GM21786 (cell line): ENCODE measurements around the gene RFX4.
A peak's percentile ranks its signal among the peaks of the same experiment; 100 is the strongest.
"Not testable (repeated sequence)": the region's sequence is repeated elsewhere in the genome, so short reads cannot be mapped to it uniquely, and the experiment has no call there.

Source experiments
- ATAC-seq: cut with Tn5 transposase; IDR thresholded peaks from one replicate; pipeline ENCODE4 v1.9.1; 2021; ENCODE audit not compliant: unreplicated experiment

The RFX4 gene

GRCh38 chr12:106724934-106725333, 142.1 kb downstream of the RFX4 start:
- ATAC-seq: no peak

GRCh38 chr12:106726603-106727202, 143.9 kb downstream of the RFX4 start:
- ATAC-seq: not testable (repeated sequence)

GRCh38 chr12:106729611-106730010, 146.8 kb downstream of the RFX4 start:
- ATAC-seq: no peak

GRCh38 chr12:106732890-106733289, 150.1 kb downstream of the RFX4 start:
- no peak for ATAC-seq

- ATAC-seq: no peak
Observed at GRCh38 chr12:106733660-106734059, 150.9 kb downstream of the RFX4 start.

- no peak for ATAC-seq
Observed at GRCh38 chr12:106736051-106736957, 153.5 kb downstream of the RFX4 start.

GRCh38 chr12:106739318-106739717, 156.5 kb downstream of the RFX4 start:
- no peak for ATAC-seq

- ATAC-seq: no peak
Observed at GRCh38 chr12:106739815-106740530, 157.2 kb downstream of the RFX4 start.

GRCh38 chr12:106740818-106741217, 158.0 kb downstream of the RFX4 start:
- ATAC-seq: no peak

- ATAC-seq: no peak
Observed at GRCh38 chr12:106741247-106741646, 158.4 kb downstream of the RFX4 start.

GRCh38 chr12:106743270-106743988, 160.6 kb downstream of the RFX4 start:
- ATAC-seq: no peak

GRCh38 chr12:106744600-106744999, 161.8 kb downstream of the RFX4 start:
- no peak for ATAC-seq

- no peak for ATAC-seq
Observed at GRCh38 chr12:106745181-106745745, 162.5 kb downstream of the RFX4 start.

GRCh38 chr12:106747973-106748436, 165.2 kb downstream of the RFX4 start:
- ATAC-seq: no peak

GRCh38 chr12:106750524-106750923, 167.7 kb downstream of the RFX4 start:
- ATAC-seq: no peak

GRCh38 chr12:106753526-106753925, 170.7 kb downstream of the RFX4 start:
- peak; percentile 99 for ATAC-seq

- ATAC-seq: no peak
Observed at GRCh38 chr12:106754331-106754730, 171.5 kb downstream of the RFX4 start.

- no peak for ATAC-seq
Observed at GRCh38 chr12:106757623-106758348, 175.0 kb downstream of the RFX4 start.

GRCh38 chr12:106758349-106759110, 175.7 kb downstream of the RFX4 start:
- no peak for ATAC-seq
